ENCODE results near the gene CD14. TPM values are rescaled to one million over a fixed set of nuclear protein-coding genes. Genes with fewer than 3 reads are reported as not detected.
"Not testable (repeated sequence)": the region's sequence is repeated elsewhere in the genome, so short reads cannot be mapped to it uniquely, and the experiment has no call there.

The CD14 gene
- total RNA-seq, 6 experiments from 2014 or later = 0.84 to 1.9 (median 1.3) TPM

- no peaks in the 10 kb centered on the region for H3K9me3 Mint-ChIP-seq
- peaks cover 26% of the 10 kb centered on the region for H3K4me1 Mint-ChIP-seq (ENCODE audit: low read depth)
- peak; percentile 77 for TF ChIP-seq CTCF (IDR thresholded peaks at IDR 0.05)
- peak within 1 kb of the TSS; percentile 84 for H3K27ac Mint-ChIP-seq
- H3K4me3 Mint-ChIP-seq = peak within 1 kb of the TSS; percentile 90
- H3K27me3 Mint-ChIP-seq (ENCODE audit: insufficient read depth) = peaks cover 3% of the 10 kb centered on the region
- DNase-seq = peak; percentile 89
- peaks cover 4% of the 10 kb centered on the region for H3K36me3 Mint-ChIP-seq (ENCODE audit: low read depth)
Observed at GRCh38 chr5:140639148-140639981, 6.4 kb upstream of the CD14 start, which contains the start of gene TMCO6. Gene TMCO6 (plus strand): TSS chr5:140639451. CDS start chr5:140639528, 77 bp downstream.

- Mint-ChIP-seq H3K27ac (peak overlapping the region; percentile 84), H3K4me3 (peak overlapping the region; percentile 90), H3K4me1 (ENCODE audit: low read depth) (peaks cover 26% of the 10 kb centered on the region)
- not testable (repeated sequence) for DNase-seq; H3K36me3 Mint-ChIP-seq (ENCODE audit: low read depth); H3K9me3 Mint-ChIP-seq; H3K27me3 Mint-ChIP-seq (ENCODE audit: insufficient read depth)
Observed at GRCh38 chr5:140638898-140639147, 5.8 kb upstream of the CD14 start.

- Mint-ChIP-seq H3K27me3 (ENCODE audit: insufficient read depth) (peaks cover 3% of the 10 kb centered on the region), H3K9me3 (no peaks in the 10 kb centered on the region), H3K4me1 (ENCODE audit: low read depth) (peaks cover 38% of the 10 kb centered on the region), H3K4me3 (no peak overlapping the region; the same call in 1 of the 2 replicates), H3K27ac (no peak overlapping the region), H3K36me3 (ENCODE audit: low read depth) (no peaks in the 10 kb centered on the region; the same call in 1 of the 2 replicates)
- DNase-seq = no peak
- TF ChIP-seq CTCF (IDR thresholded peaks at IDR 0.05) = no peak
Observed at GRCh38 chr5:140637371-140638100, 4.6 kb upstream of the CD14 start.

GRCh38 chr5:140635291-140636257 lies 2.6 kb upstream of the CD14 start:
- Mint-ChIP-seq H3K27me3 (ENCODE audit: insufficient read depth) (peaks cover 2% of the 10 kb centered on the region), H3K27ac (no peak overlapping the region), H3K36me3 (ENCODE audit: low read depth) (no peaks in the 10 kb centered on the region; the same call in 1 of the 2 replicates), H3K4me1 (ENCODE audit: low read depth) (peaks cover 42% of the 10 kb centered on the region), H3K4me3 (no peak overlapping the region), H3K9me3 (no peaks in the 10 kb centered on the region)
- no peak for DNase-seq
- peak; percentile 19; the same call in 1 of the 2 replicates for TF ChIP-seq CTCF (IDR thresholded peaks at IDR 0.05)

- no peak for DNase-seq
- Mint-ChIP-seq H3K27ac (no peak overlapping the region), H3K27me3 (ENCODE audit: insufficient read depth) (peaks cover 2% of the 10 kb centered on the region), H3K4me1 (ENCODE audit: low read depth) (peaks cover 36% of the 10 kb centered on the region), H3K36me3 (ENCODE audit: low read depth) (no peaks in the 10 kb centered on the region; the same call in 1 of the 2 replicates), H3K9me3 (no peaks in the 10 kb centered on the region), H3K4me3 (no peak overlapping the region)
- no peak for TF ChIP-seq CTCF (IDR thresholded peaks at IDR 0.05)
Observed at GRCh38 chr5:140634103-140634502, 1.1 kb upstream of the CD14 start.

All from HFFc6 (cell line).